Liver (tissue), 3 donors: ENCODE measurements around the gene XPR1.

Source experiments
- CTCF ChIP-seq: fragments of 150-350 bp; IDR thresholded peaks from 2 replicates; pipeline ENCODE4 v1.5.1; 2017; ENCODE audit warnings: improper control_type of control experiment, low read depth, low read length; ENCODE audit not compliant: missing input control
- GABPA ChIP-seq, 2 donors: IDR thresholded peaks in 1 of 2; conservative IDR thresholded peaks in 1 of 2; 2 replicates each; pipeline ENCODE4 v1.6.1; 2016; ENCODE audit warnings: antibody characterized with exemption in 2 of 2, mild to moderate bottlenecking in 1 of 2, moderate library complexity in 1 of 2
- donor health status: healthy.
- donor health status: healthy.

GRCh38 chr1:180627411-180627810 is 4.4 kb upstream of the XPR1 start:
- TF ChIP-seq CTCF (no peak), GABPA (IDR thresholded peaks at IDR 0.05 in 1 of 2, conservative IDR thresholded peaks at IDR 0.05 in 1 of 2) (no peak)
